ENCODE data around the gene ROBO2.

Gene ROBO2

DNA sequence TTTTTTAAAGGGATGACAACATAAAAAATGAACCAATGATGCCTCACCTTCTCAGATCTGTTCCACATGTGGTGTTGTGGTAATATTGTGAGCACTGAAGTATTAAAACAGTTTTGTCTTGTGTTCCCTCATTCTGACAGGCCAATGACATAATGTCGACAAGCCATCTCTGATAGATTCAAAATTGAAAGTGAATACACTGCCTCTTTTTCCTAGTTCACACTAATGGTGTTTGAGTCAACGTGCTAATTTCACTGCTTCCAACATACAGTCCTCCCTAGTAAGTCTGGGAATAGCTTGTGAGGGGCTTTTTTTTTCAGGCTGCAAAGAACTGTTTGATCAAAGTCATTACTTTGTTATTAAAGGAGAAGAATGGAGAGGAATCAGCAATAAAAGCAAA is 82.8 kb downstream of the ROBO2 start:
- DNase-seq (ENCODE audit: low read depth in 2 of 2), result no peak

DNA sequence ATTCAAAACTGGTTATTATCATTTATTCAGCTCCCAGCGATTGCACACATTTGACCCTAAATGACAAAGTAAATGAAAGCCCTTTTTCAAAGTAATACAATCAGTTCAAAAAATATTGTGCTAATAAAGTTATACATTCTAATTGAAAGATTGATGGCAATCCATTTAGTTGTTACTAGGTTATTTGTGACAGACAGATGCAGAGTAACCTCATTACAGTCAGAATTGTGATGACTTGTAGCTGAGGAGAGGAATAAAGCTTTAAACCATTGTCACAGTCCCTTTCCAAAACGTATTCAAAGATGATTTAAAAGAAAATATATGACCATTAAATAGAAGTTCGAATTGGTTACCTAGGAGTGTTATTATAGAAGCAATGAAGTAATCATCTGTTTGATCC is 86.1 kb downstream of the ROBO2 start:
- DNase-seq (ENCODE audit: low read depth in 2 of 2), result no peak

- DNase-seq (ENCODE audit: low read depth in 2 of 2), result no peak
These were observed 94.9 kb downstream of the ROBO2 start for GRCh38 chr3:77134769-77135168.

DNA sequence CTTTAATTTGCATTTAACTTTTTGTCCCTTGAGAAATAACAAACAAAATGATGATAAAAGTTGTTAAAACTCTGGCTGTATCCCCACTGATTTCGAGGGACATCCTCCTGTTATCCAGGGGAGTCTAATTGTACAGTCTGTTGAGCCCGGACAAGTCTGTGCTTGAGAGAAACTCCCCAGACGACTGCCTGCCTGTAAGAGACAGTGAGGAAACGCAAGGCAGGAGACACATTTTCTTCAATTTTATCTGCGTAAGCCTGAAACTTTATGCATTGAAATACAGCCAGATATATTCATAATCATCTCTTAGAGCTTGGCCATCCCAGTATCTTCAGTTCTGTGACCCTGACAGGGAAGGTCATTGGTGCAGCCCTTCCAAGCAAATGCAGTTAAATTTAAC is 97.7 kb downstream of the ROBO2 start:
- DNase-seq (ENCODE audit: low read depth in 2 of 2), result no peak

DNA sequence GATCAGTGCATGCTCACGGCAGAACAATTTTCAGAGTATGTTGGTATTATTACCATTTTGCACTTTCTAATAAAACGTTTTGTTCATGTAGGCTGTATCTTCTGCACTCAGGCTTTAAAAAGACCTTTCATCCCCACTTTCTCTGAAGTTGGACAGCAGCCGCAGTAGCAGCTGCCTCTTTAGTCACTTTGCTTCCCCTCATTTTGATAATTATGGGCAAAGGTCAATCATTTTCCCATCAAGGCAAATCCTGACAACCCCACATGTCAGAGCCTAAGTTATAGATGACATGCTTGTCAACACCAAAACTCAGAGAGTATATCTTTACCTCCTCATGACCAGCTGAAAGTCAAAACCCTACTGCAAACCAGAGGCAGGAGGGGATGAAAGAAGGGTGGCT is 99.7 kb downstream of the ROBO2 start:
- no peak for DNase-seq (ENCODE audit: low read depth in 2 of 2)

- DNase-seq (ENCODE audit: low read depth in 2 of 2), result no peak
These were observed 101.5 kb downstream of the ROBO2 start for GRCh38 chr3:77141423-77141822.

DNA sequence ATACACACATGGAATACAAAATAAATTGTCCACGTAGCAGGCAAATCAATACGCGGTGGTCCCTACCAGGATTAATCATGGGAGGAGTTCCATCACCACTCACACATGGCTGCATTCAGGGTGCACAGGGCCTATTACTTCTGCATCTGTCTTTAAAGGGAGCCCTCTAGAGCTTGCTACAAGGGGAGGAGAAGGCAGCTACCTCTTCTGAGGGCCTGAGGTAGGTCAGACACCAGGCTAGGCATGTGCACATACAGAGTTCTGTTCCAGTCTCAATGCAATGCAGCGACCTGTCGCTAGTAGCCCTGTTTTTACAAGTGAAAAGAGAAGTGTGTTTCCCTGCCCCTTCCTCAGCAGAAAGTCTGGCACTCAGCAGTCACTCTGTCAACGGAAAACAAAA is 102.7 kb downstream of the ROBO2 start:
- DNase-seq (ENCODE audit: low read depth in 2 of 2), result no peak

GRCh38 chr3:77146004-77146403 is 106.1 kb downstream of the ROBO2 start:
- DNase-seq (ENCODE audit: low read depth in 2 of 2), result no peak

GRCh38 chr3:77147836-77148578 is 108.1 kb downstream of the ROBO2 start:
- no peak for DNase-seq (ENCODE audit: low read depth in 2 of 2)

DNA sequence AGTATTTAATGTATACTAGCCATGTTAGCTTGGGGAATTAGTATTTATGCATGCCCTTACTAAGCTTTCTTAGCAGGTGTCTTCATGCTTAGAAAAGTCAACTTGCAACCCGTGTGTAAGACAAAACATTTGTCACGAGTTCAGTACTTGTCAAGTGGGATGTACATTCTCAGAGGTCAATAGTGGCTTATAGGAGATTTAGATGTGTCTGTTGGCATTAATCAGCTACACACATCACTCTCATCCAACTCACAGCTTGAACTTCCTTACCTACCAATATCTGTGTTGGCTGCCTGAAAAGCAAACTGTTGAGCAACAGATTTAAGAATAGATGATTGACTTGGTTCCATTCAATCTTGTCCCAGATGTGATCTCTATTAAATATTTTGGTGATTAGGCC is 109.5 kb downstream of the ROBO2 start:
- DNase-seq (ENCODE audit: low read depth in 2 of 2), result no peak

DNA sequence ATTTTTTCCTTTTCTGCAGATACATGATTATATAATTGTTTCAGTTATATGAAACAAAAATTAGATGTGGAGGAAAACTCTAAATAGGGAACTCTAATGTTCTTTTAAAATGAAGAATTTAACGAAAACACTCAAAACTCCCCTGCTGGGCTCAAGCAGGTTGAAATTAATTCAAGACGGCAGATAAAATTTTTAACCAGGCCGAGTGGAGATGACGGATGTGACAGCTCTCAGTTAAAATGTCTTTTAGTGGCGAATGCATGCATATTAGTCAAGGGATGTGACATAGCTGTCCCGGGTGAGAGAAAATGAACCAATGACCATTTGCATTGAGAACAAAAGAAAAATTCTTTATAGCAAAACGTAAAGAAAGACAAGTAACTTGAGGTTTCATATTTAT is 110.1 kb downstream of the ROBO2 start:
- DNase-seq (ENCODE audit: low read depth in 2 of 2), result no peak

GRCh38 chr3:77150759-77151158 is 110.9 kb downstream of the ROBO2 start:
- no peak for DNase-seq (ENCODE audit: low read depth in 2 of 2)

DNA sequence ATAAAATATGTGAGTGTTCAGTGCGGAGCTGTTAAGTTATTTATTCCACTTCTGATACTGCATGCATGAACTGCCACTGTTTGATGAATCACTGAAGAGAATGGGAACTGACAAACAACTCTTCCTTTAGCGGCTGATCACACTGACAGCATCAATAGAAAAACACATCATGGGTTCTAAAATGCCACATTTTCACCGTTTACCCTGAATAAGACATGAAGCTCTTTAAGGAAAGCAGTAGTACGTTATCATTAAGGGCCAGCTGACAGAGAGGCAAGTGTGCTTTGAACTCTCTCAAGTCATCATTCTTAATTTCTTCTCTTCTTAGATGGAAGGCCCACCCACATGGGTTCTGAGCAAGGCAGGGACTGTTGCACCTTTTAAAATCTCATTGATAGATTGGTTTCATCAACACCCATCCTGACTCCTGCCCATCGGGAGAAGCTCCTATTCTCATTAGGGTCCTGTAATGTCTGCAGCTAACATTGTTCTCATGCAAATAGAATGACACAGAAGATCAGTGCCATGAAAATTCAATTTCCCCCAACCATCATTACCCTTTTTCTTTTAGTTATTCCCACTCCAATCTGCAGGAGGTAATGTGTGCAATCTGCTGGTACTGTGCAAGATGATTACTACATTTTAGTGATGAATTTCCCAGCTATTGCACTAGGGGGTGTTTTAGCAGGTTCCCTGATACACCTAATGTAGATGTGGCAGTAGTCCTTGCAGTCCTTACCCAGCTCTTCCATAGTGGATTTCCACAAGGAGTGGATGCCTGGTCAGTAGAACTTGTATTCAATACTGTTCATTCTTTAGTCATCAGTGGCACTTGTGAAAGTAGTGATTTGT is 119.1 kb downstream of the ROBO2 start:
- no peak for DNase-seq (ENCODE audit: low read depth in 2 of 2)

GRCh38 chr3:77160931-77161497 is 121.1 kb downstream of the ROBO2 start:
- no peak for DNase-seq (ENCODE audit: low read depth in 2 of 2)

GRCh38 chr3:77169823-77170222 is 129.9 kb downstream of the ROBO2 start:
- no peak for DNase-seq (ENCODE audit: low read depth in 2 of 2)

- no peak for DNase-seq (ENCODE audit: low read depth in 2 of 2)
These were observed 131.1 kb downstream of the ROBO2 start for GRCh38 chr3:77171026-77171425.

DNA sequence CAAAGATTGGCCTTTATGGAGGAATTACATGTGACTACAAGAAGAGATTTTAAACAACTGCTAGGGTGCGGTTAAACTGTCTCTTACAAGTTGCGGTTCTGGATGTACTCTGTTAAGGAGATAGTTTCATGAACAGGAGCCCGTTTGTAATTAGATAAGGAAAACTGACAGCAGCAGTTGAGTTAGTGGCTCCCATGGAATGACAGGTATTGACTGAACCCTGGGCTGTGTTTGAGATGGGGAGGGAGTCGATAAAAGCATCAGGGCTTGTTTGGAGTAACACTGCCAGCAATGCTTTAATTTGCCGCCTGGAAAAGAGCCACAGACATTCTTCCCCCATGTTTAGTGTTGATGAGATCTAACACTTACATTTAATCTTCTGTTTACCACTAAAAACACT is 139.9 kb downstream of the ROBO2 start:
- DNase-seq (ENCODE audit: low read depth in 2 of 2), result no peak

DNA sequence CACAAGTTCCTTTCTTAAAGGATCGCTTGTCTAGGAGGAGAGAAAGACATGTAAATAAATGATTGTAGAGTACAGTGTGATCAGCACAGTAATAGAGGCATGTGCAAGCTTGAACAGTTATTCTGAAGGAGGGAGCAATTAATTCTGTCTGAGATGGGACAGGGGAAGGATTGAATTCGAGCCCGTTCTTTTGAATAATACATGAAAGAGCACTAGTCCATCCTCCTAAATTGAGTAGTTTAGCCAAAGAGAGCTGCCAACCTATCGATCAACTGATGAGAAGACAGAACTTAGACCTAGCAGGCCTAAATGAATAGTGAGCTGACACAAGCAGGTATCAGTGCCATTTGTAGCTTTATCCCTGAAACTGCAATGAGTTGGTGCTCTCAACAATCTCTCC is 142.4 kb downstream of the ROBO2 start:
- DNase-seq (ENCODE audit: low read depth in 2 of 2), result no peak

- no peak for DNase-seq (ENCODE audit: low read depth in 2 of 2)
These were observed 146.4 kb downstream of the ROBO2 start for GRCh38 chr3:77186319-77186718.

DNA sequence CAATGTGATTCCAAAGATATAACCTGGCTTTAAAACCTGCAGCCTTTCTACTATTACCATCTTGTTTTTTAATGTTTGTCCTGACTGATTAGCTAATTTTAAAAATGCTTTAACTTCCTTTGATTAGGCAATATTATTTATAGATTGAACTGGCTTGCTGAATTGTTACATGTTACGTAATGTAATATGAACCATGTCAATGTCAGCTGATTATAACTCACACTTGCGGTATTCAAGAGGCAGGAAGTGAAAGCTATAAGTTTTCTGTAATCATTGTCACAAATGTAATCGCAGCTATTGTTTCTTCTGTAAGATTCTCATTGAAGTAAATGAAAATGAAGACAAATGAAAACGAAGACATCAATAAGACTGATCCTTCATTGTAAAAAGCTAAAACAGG is 146.8 kb downstream of the ROBO2 start:
- no peak for DNase-seq (ENCODE audit: low read depth in 2 of 2)

DNA sequence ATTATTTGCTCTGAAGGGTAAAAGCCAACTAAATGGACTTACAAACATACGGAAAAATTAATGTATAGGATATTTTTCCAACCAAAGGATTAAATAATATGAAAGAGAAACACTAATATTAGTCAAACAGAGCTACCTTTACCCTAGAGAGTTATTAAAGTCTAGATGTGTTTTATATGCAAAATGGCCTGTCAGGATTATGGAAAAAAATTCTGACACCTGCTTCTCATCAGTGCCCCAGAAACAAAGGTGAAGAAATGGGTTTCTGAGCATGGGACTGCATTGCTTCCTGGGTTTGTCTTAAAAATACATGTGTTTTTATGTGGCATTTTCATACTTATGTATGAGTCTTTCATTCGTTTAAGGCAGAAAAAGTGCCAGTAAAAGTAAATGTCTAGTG is 148.3 kb downstream of the ROBO2 start:
- no peak for DNase-seq (ENCODE audit: low read depth in 2 of 2)

GRCh38 chr3:77189258-77189657 is 149.4 kb downstream of the ROBO2 start:
- DNase-seq (ENCODE audit: low read depth in 2 of 2), result no peak

GRCh38 chr3:77189684-77190083 is 149.8 kb downstream of the ROBO2 start:
- DNase-seq (ENCODE audit: low read depth in 2 of 2), result no peak
